Measurements from ENCODE around the gene PPWD1.
A peak's percentile ranks its signal among the peaks of the same experiment; 100 is the strongest.
"Not testable (repeated sequence)": the region's sequence is repeated elsewhere in the genome, so short reads cannot be mapped to it uniquely, and the experiment has no call there.

Gene PPWD1

GRCh38 chr5:65562731-65563701 is at the start of gene PPWD1, which contains the start of gene CENPK:
TSS of gene PPWD1 (plus strand) at chr5:65563296. CDS start at chr5:65563311, 15 bp downstream.
TSS of gene CENPK (minus strand) at chr5:65563168. CDS start at chr5:65554907, 8,261 bp downstream.
- DNase-seq (ENCODE audit: low spot score) = peak; percentile 96

GRCh38 chr5:65525726-65526125 is 37.4 kb upstream of the PPWD1 start:
- DNase-seq (ENCODE audit: low spot score) = no peak

GRCh38 chr5:65530904-65531303 is 32.2 kb upstream of the PPWD1 start:
- no peak for DNase-seq (ENCODE audit: low spot score)

GRCh38 chr5:65535529-65535987 is 27.5 kb upstream of the PPWD1 start:
- no peak for DNase-seq (ENCODE audit: low spot score)

- no peak for DNase-seq (ENCODE audit: low spot score)
These were observed 23.3 kb upstream of the PPWD1 start for GRCh38 chr5:65539827-65540226.

GRCh38 chr5:65544473-65544872 is 18.6 kb upstream of the PPWD1 start:
- DNase-seq (ENCODE audit: low spot score) = no peak

- DNase-seq (ENCODE audit: low spot score) = no peak
These were observed 17.0 kb upstream of the PPWD1 start for GRCh38 chr5:65546141-65546540.

- no peak for DNase-seq (ENCODE audit: low spot score)
These were observed 14.8 kb upstream of the PPWD1 start for GRCh38 chr5:65548281-65548680.

GRCh38 chr5:65553941-65554340 is 9.2 kb upstream of the PPWD1 start:
- no peak for DNase-seq (ENCODE audit: low spot score)

GRCh38 chr5:65555287-65555686 is 7.8 kb upstream of the PPWD1 start:
- DNase-seq (ENCODE audit: low spot score) = no peak

GRCh38 chr5:65556181-65556580 is 6.9 kb upstream of the PPWD1 start:
- DNase-seq (ENCODE audit: low spot score) = no peak

- DNase-seq (ENCODE audit: low spot score) = no peak
These were observed 6.4 kb upstream of the PPWD1 start for GRCh38 chr5:65556718-65557117.

GRCh38 chr5:65563777-65564176 is 681 bp downstream of the PPWD1 start:
- no peak for DNase-seq (ENCODE audit: low spot score)

- DNase-seq (ENCODE audit: low spot score) = no peak
These were observed 3.4 kb downstream of the PPWD1 start for GRCh38 chr5:65566505-65566904.

GRCh38 chr5:65570598-65571226 is 7.6 kb downstream of the PPWD1 start:
- DNase-seq (ENCODE audit: low spot score) = no peak

- no peak for DNase-seq (ENCODE audit: low spot score)
These were observed 14.0 kb downstream of the PPWD1 start for GRCh38 chr5:65577141-65577540.

GRCh38 chr5:65588694-65589093 is 25.6 kb downstream of the PPWD1 start:
- DNase-seq (ENCODE audit: low spot score) = no peak

GRCh38 chr5:65601761-65602160 is 38.7 kb downstream of the PPWD1 start:
- DNase-seq (ENCODE audit: low spot score) = not testable (repeated sequence)

- DNase-seq (ENCODE audit: low spot score) = no peak
These were observed 48.4 kb downstream of the PPWD1 start for GRCh38 chr5:65611524-65611923.

- no peak for DNase-seq (ENCODE audit: low spot score)
These were observed 49.3 kb downstream of the PPWD1 start for GRCh38 chr5:65612298-65612907.

- no peak for DNase-seq (ENCODE audit: low spot score)
These were observed 56.9 kb downstream of the PPWD1 start for GRCh38 chr5:65620021-65620420.

- not testable (repeated sequence) for DNase-seq (ENCODE audit: low spot score)
These were observed 58.9 kb downstream of the PPWD1 start for GRCh38 chr5:65621961-65622360.

GRCh38 chr5:65623482-65623881 is 60.4 kb downstream of the PPWD1 start:
- no peak for DNase-seq (ENCODE audit: low spot score)

Measured in hepatic stellate cell (primary cell).